HG02798 (cell line): ENCODE data around the gene DCLK1.

ENCODE experiments used
- ATAC-seq: cut with Tn5 transposase; IDR thresholded peaks from one replicate; pipeline ENCODE4 v1.9.1; 2021; ENCODE audit warnings: mild to moderate bottlenecking; ENCODE audit not compliant: unreplicated experiment, poor library complexity

Gene DCLK1

GRCh38 chr13:36131222-36131930 lies at the start of gene DCLK1:
Gene DCLK1, minus strand, starts transcription at chr13:36131382.
- ATAC-seq: no peak

- no peak for ATAC-seq
Observed at GRCh38 chr13:36175621-36176020, 44.4 kb upstream of the DCLK1 start.

GRCh38 chr13:36174923-36175322 lies 43.7 kb upstream of the DCLK1 start:
- no peak for ATAC-seq

GRCh38 chr13:36173571-36174322 lies 42.6 kb upstream of the DCLK1 start:
- no peak for ATAC-seq

- no peak for ATAC-seq
Observed at GRCh38 chr13:36166046-36166445, 34.9 kb upstream of the DCLK1 start.

- no peak for ATAC-seq
Observed at GRCh38 chr13:36163809-36164308, 32.7 kb upstream of the DCLK1 start.

GRCh38 chr13:36163286-36163685 lies 32.1 kb upstream of the DCLK1 start:
- ATAC-seq: no peak

- ATAC-seq: no peak
Observed at GRCh38 chr13:36160297-36160696, 29.1 kb upstream of the DCLK1 start.

GRCh38 chr13:36158611-36159010 lies 27.4 kb upstream of the DCLK1 start:
- ATAC-seq: no peak

- ATAC-seq: no peak
Observed at GRCh38 chr13:36157480-36157879, 26.3 kb upstream of the DCLK1 start.

- no peak for ATAC-seq
Observed at GRCh38 chr13:36154567-36155291, 23.5 kb upstream of the DCLK1 start.

- ATAC-seq: no peak
Observed at GRCh38 chr13:36151591-36151990, 20.4 kb upstream of the DCLK1 start.

GRCh38 chr13:36148446-36148845 lies 17.3 kb upstream of the DCLK1 start:
- no peak for ATAC-seq

- no peak for ATAC-seq
Observed at GRCh38 chr13:36147330-36147729, 16.1 kb upstream of the DCLK1 start.

GRCh38 chr13:36146511-36147269 lies 15.5 kb upstream of the DCLK1 start:
- no peak for ATAC-seq

- no peak for ATAC-seq
Observed at GRCh38 chr13:36143738-36144137, 12.6 kb upstream of the DCLK1 start.

GRCh38 chr13:36142735-36143134 lies 11.6 kb upstream of the DCLK1 start:
- no peak for ATAC-seq

- no peak for ATAC-seq
Observed at GRCh38 chr13:36135876-36136275, 4.7 kb upstream of the DCLK1 start.

- ATAC-seq: no peak
Observed at GRCh38 chr13:36134632-36135031, 3.5 kb upstream of the DCLK1 start.

- ATAC-seq: no peak
Observed at GRCh38 chr13:36133950-36134626, 2.9 kb upstream of the DCLK1 start.
